Posterior cingulate gyrus (tissue), 11 donors: ENCODE data around the gene C2orf42.
"Not testable (repeated sequence)": the region's sequence is repeated elsewhere in the genome, so short reads cannot be mapped to it uniquely, and the experiment has no call there.

Experiments used
- DNase-seq, 10 donors: peaks; one replicate each; pipeline versions ENCODE4 v3.0.0 to v3.0.0-alpha.2; 2020 to 2021; ENCODE audit warnings: mixed read lengths in 3 of 10
- intact Hi-C: fragments of 100-400 bp; cut with DNase I; formaldehyde crosslinking; loops from one replicate; pipeline ENCODE4 v1.15.1; 2023

C2orf42 gene

DNA sequence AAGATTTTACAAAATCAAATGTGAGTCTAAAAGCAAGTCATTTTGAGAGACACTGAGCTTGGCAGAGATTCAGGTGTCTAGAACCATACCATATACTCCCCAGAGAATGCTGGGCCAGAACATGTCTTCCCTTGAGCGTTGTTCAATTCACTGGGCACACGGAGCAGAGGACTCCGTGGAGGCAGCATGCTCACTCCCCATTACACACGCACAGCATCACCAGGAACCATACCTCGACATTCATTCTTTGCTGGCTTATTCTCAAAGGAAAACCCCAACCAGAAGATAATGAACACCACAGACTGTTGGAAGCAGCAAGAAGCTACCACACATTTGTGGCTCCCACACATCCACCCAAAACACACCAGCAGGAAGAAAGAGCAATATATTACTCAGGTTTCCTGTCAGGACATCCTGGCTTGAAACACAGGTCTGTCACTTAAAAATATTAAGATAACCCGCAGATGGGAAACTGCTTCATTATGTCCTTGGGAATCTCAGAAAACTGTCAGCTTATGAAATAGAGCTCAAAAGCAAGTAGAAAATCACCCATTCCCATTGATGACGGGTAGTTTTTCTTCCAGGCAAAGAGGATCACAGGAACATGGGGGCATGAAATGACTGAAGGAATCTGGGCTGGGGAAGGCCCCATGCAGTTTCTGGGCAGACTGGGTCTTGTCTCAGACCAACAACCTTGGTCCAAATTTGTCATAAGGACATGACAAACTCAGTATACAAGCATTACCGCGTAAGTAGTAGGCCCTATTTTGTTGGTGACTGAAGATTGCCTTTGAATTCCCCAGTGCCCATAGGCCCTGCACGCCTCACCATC is 57.1 kb downstream of the C2orf42 start:
- DNase-seq = peak in 2 of 10 donors; percentile 10 to 30
- intact Hi-C loops = no loop called here

DNA sequence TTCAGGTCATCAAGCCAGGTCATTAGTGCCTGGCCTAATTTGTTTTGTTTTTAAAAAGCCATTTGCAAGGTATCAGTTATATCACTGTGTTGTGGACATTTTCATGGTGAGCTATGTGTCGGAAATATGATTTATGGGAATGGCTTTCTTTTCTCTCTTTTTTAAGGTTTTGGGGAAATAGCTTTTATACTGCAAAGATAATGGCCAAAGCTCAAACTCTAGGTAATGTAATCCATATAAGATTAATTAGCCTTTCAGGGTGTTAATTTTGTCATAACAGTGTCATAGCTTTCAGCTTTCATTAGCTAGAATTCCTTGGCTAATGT is 57.7 kb downstream of the C2orf42 start:
- no peak for DNase-seq
- intact Hi-C loops = no loop called here

DNA sequence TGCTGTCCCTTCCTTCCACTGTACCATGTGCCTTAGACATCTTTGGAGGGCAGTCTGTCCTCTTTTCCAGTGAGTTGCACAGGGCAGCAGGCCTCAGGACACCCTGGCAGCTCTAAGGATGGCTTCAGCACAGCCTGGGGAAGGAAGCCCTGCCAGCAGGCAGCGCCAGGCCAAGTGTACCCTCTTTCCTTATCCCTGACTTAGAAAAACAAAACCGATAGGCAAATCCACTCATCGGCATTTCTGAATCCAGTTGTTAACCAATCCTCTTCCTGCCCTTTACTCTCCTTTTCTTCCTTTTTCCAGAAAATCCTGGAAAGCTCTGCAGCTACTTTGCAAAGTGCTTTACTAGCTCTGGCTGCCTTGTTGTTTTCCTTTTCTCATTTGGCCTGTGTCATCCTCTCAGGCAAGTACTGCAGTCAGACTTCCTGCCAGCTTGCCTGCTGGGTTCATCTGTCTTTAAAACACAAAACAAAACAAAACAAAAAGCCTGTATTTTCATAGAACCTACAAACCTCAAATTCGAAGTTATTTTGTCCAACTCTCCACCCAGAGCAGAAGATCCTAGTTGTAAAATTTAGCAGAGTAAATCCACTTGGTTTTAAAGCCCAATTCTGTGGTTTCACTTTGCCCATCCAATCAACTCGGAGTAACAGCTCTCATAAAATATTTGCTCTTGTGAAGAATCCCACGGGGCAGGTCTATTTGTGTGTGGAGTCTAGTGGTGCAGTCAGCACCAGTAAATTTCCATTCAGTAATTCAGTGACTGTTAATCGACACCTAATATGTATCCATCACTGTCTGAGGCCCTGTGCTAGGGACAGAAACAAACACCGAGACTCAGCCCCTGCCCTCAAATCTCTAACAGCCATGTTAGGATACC is 58.3 kb downstream of the C2orf42 start:
- intact Hi-C loops = no loop called here
- DNase-seq = peak in 5 of 10 donors; percentile 28 to 92 (median 76)

DNA sequence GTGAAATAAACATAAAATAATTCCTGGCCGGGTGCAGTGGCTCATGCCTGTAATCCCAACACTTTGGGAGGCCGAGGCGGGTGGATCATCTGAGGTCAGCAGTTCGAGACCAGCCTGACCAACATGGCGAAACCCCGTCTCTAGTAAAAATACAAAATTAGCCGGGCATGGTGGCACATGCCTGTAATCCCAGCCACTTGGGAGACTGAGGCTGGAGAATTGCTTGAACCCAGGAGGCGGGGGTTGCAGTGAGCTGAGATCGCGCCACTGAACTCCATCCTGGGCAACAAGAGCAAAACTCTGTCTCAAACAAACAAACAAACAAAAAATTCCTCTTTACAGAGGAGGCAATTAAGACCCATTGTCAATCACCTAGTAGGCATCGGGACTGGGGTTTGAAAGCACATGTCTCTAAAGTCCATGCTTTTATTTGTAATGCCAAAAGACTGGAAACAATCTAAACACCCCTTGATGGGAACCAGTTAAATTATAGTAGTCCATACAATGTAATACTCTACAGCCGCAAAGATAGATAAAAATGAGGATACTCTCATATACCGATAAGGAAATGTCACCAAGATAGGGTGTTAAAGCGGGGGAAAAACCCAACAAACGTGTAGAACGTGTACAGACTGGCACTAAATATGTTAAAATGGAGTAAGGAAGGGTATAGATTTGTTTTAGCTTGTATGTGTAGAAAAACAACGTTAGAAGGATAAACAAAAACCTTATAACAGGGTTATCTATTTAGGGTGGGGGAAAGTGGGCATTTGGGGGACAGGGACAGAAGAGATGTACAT is 59.3 kb downstream of the C2orf42 start:
- intact Hi-C loops = not testable (repeated sequence)
- peak in 2 of 10 donors; percentile 22 to 52 for DNase-seq

DNA sequence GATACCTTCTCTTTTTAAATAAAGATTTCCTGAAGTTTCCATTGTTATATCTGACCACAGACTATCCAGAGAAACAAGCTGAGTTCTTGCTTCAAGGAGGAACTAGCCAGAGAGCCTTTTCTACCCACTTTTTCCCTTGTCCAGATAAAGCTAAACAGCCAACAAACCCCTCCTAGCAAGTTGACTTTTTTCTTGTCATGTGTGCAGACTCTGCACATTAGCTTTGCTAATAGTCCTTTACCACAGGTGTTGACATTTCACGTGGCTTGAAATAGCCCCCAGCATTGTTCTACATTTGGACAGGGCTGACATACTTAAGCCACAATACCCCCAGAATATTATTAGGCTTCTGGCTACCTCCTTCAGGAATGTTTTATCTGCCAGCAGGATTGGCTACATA is 62.8 kb downstream of the C2orf42 start:
- no peak for DNase-seq

DNA sequence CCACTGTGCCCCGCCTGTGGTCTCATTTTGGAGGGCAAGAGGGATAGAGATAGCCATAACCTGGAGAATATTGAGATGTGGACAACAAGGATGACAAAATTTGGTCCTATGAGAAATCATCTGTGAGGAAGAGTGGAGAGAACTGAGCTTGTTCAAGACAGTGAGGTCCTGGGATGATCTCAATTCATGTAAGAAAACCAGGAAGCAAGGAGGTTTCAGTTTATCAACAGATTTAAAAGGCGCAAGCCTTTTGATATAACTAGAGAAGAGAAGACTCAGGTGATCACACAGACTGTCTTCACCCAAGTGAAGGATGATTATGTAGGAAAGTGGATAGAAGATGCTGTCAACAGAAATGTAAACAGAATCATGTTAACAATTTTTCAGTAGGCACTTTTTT is 64.4 kb downstream of the C2orf42 start:
- no peak for DNase-seq
- intact Hi-C loops = loop anchor here (5.0 kb wide), 1 partner anchor 39 kb away; the partner anchor contains the start of gene PCBP1

More for the DNA sequence above, 62.8 kb downstream of the C2orf42 start:
- intact Hi-C loops = loop anchor here (5.0 kb wide), 1 partner anchor 41 kb away; the partner anchor contains the start of gene PCBP1

DNA sequence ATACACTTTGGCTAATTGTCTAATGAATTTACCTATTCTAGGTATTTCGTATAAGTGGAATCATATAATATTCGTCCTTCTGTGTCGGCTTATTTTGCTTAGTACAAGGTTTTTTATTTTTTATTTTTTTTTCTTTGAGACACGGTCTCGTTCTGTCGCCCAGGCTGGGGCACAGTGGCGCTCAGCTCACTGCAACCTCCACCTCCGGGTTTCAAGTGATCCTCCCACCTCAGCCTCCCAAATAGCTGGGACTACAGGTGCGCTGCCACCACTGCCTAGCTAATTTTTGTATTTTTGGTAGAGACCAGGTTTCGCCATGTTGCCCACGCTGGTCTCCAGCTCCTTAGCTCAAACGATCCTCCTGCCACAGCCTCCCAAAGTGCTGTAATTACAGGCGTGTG is 65.3 kb downstream of the C2orf42 start:
- peak in 3 of 10 donors; percentile 19 to 59 (median 57) for DNase-seq

DNA sequence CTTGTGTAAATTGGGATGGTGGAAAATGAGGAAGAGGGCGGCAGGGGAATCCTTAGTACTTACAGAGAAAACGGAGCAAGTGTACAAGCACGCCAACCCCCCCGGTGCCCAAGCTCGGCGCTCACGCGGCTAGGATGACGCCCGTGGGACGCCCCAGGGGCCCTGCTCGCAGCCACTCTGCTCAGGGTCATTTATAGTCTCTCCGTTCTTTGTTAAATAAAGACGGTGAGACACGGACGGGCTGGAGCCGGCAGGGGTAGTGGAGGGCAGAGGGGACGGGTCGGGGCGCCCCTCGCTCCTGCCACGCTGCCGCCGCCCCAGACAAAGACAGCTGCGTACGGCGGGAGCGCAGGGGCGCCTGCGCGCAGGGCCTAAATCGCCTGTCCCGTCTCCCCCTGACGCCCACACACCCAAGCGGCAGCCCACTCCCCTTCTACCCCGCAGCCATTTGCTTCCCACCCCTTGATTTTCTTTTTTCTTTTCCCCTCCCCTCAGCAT is 65.8 kb downstream of the C2orf42 start:
- peak in 9 of 10 donors; percentile 51 to 93 (median 63) for DNase-seq
- intact Hi-C loops = loop anchor here (5.0 kb wide), 1 partner anchor 38 kb away; the partner anchor contains the start of gene PCBP1

More for the DNA sequence above, 65.3 kb downstream of the C2orf42 start:
- intact Hi-C loops = loop anchor here (5.0 kb wide), 1 partner anchor 38 kb away; the partner anchor contains the start of gene PCBP1

DNA sequence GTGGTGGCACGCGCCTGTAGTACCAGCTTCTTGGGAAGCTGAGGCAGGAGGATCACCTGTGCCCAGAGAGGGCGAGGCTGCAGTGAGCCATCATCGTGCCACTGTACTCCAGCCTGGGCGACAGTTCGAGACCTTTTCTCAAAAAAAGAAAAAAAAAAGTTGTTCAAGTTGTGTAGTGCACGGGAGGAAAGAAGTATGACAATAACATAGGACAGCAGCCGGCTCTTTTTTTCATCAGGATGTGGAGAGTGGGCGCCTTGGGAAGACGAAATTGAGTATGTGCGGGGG is 67.0 kb downstream of the C2orf42 start:
- intact Hi-C loops = no loop called here
- no peak for DNase-seq

DNA sequence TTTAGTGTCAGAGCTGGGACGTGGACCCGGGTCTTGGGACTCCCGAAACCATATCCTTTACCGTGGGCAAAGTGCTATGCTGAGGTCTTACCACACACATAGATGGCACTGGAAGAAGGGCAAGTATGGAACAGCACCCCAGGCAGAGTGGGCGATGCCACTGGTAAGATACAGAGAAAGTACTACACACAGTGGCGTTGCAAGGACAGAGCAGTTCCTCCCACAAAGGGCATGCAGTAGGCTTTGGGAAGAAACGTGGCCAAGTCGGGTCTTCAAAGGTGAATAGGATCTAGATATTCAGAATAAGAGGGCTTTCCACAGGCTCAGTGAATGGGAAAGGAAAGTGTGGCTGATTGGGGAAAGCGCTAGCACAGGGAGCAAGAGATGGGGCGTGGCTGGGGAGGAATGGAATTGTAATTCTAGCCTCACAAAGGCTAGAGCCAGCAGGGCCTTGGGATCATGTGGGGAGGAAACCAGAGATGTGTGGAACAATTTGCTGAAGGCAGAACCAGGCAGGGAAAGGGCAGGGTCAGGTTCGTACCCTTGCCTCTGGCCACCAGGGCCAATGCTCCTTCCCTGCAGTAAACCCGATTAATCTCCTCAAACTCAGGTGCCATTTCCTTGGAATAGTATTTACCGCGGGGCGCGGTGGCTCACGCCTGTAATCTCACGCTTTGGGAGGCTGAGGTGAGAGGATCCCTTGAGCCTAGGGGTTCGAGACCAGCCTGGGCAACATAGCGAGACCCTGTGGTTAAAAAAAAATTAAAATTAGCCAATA is 67.6 kb downstream of the C2orf42 start:
- intact Hi-C loops = no loop called here
- peak in 4 of 10 donors; percentile 27 to 73 (median 58) for DNase-seq

DNA sequence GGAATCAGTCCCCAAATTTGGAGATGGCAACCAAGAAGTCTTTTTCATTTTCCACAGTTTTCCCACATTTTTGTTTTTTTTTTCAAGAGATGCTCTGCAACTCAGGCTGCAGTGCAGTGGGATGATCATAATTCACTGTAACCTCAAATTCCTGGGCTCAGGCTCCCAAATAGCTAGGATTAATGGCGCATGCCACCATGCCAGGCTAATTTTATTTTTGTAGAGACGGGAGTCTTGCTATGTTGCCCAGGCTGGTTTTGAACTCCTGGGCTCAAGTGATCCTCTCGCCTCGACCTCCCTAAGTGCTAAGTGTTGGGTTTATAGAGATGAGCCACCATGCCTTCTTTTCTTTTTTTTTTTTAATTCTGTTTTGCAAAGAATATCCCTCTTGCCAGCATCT is 68.3 kb downstream of the C2orf42 start:
- peak in 3 of 10 donors; percentile 5 to 9 (median 9) for DNase-seq
- intact Hi-C loops = no loop called here

DNA sequence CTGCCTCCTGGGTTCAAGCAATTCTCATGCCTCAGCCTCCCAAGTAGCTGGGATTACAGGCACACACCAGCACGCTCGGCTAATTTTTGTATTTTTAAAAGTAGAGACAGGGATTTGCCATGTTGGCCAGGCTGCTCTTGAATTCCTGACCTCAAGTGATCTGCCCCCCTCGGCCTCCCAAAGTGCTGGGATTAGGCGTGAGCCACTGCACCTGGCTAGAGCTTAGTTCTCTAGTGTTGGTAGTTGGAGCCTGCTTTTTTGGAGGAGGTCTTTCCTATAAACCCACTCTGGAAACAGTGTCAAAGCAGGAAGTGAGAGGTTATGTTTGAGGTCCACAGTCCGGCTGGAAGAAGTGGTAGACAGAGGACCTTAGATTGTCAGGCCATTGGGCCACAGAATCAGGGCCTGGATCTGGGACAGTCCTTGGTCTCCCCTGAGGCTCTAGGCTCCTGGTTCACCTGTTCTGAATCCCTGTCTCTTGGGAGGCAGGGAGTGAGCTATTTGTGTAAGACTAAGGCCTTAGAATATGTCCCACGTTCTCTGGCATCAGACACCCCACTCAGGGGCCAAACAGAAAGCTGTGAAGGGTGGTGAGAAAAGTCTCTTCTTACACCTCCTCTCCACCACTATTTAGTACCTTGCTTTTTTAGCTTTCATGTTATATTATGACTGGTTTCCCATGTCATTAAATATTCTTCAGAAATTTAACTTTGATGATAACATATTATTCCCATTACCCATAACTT is 69.0 kb downstream of the C2orf42 start:
- intact Hi-C loops = no loop called here
- peak in 4 of 10 donors; percentile 9 to 67 (median 15) for DNase-seq

DNA sequence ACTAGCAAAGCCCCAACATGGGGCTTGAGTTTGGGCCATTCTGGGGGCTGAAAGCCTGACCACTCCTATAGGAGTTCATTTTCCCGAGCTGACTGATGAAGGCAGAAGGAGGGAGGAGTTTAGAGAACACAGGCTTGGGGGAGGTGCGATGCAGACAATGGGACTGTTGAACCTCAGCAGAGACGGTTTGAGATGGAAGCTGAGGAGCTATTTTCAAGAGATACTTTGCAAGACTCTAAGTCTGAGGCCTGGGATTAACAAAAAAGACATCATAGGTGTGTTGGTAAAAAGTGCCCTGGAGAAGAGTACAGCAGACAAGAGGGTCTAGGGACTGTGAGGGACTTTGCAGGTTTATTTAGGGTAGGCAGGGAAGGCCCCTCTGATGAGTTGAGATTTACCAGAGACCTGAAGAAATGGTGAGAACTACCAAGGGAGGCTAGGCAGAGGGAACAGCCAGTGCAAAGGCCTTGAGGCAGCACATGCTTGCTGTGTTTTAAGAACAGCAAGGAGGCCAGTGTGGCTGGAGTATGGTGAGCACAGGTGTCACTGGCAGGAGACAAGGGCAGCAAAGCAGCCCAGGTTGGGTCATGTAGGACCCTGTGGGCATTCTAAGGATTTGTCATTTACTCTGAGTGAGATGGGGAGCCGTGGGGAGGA is 71.9 kb downstream of the C2orf42 start:
- intact Hi-C loops = no loop called here
- DNase-seq = peak in 6 of 10 donors; percentile 32 to 90 (median 70)

DNA sequence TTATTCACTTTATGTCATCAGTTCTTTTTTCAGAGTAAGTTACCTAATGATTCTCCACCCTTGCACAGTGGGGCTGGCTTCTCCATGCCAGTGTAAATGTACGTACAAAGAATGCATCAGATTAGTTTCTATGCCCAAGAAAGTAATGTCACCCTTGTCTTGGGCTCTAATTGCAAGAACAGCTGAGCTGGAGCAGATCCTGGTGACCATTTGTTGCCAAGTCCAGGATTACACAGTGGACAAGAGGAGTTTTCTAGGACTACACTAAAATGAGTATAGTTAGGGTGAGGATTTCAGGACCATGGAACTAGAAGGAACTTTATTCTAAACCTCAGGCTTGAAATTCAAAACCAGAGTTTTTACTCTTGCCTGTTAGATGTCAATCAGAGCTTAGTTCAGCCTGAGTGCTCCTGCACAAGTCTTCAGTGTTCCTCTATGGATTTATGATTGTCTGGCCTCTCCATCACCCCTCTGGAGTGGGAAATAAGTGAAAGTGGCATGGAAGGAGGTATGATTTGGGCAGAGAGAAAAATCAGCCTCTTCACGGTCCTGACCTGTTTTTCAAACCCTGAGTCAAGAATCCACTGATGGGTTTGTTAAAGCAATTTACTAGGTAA is 73.8 kb downstream of the C2orf42 start:
- intact Hi-C loops = no loop called here
- peak in 4 of 10 donors; percentile 2 to 38 (median 14) for DNase-seq

DNA sequence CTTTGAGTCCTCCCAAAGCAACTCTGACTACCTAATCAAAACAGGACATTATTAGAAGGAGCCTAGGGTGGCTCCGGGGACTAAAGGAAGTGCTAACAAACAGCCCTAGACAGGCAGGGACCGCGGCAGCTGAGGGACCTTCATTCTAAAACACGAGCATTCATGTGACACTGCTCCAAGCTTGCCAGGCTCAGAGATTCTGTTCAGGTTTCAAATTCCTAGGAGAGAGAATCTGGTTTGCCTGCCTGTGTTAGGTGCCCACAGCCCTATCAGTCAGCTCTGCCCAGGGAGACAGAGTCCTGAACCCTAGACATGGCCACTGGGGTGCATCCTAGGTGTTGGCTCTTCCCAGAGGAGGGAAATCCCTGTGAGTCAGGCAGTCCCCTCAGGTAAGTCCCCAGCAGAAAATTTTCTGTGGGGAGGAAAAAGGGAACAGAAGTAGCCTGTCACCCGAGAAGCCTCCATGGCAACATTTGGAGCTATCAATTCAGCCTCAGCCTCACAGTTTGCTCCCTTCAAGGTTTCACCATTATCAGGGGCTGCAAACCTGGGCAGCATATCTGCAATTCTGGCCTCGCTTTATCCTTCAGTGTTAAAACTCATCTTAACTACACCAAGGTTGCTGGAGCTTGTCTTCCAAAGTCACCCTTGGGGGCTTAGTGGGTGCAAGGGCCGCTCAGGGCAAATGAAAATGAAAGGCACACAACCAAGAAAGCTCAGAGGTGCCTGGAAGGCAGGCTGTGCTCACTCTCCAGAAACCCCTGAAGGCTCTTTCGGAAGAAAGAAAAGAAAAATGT is 75.0 kb downstream of the C2orf42 start:
- DNase-seq = peak in 3 of 10 donors; percentile 23 to 68 (median 68)
- intact Hi-C loops = no loop called here

DNA sequence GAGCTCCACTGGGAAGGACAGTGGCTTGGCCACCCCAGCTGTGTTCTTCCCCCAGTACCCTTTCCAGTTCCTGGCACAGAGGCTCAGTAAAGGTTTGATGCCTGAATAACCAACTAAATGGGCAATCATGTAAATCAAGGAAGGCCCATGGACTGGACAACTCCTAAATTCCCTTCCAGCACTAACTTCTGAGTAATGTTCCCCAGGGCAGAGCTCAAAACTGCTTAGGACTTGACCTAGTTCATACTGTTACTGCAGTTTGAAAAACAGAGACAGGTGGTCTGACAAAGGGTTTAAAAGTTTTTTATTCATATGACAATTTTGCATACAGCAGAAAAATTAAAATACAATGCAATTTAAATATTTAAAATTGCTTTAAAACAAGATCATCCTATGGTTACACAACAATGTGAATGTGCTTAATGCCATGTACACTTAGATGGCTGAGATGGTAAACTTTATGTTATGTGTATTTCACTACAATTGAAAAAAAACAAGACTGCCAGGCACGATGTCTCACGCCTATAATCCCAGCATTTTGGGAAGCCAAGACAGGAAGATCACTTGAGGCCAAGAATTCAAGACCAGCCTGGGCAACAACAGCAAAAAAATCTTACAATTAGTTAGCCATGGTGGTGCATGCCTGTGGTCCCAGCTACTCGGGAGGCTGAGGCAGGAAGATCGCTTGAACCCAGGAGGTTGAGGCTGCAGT is 77.3 kb downstream of the C2orf42 start:
- intact Hi-C loops = no loop called here

More for the DNA sequence above, 77.3 kb downstream of the C2orf42 start:
- peak in 1 of 10 donors; percentile 33 for DNase-seq
